Fibroblast of the aortic adventitia (primary cell): Measurements from ENCODE around the gene MFNG. TPM values are rescaled to one million over a fixed set of nuclear protein-coding genes. Genes with fewer than 3 reads are reported as not detected.
A peak's percentile ranks its signal among the peaks of the same experiment; 100 is the strongest.

Source experiments
- DNase-seq: peaks from one replicate; pipeline ENCODE4 v3.0.0-alpha.2; 2010; ENCODE audit warnings: low read depth
- H3K4me3 ChIP-seq: 2 replicates; pipeline ENCODE4 v1.5.1; 2011; ENCODE audit warnings: low read depth, mild to moderate bottlenecking, control low read depth, low read length, moderate library complexity
- CTCF ChIP-seq: IDR thresholded peaks from 2 replicates; pipeline ENCODE4 v1.5.1; 2011; ENCODE audit warnings: mild to moderate bottlenecking, low read length, control low read depth, inconsistent platforms; ENCODE audit not compliant: insufficient read depth
- total RNA-seq: library from RNA; depleted of rRNA; stranded (reverse); fragments of >200 nt; gene quantifications from 2 replicates; pipeline ENCODE4 v1.2.3, GENCODE V29; 2012; ENCODE audit warnings: low replicate concordance

MFNG gene
- total RNA-seq, 1 donor = 0.36 TPM

- TF ChIP-seq CTCF = no peak
- no peak for DNase-seq
- H3K4me3 ChIP-seq = no peak overlapping the region
Observed at GRCh38 chr22:37500745-37501609, 14.8 kb upstream of the MFNG start.

GRCh38 chr22:37499789-37500540 is 13.8 kb upstream of the MFNG start:
- no peak for TF ChIP-seq CTCF
- no peak for DNase-seq

GRCh38 chr22:37499027-37499707 is 13.0 kb upstream of the MFNG start:
- no peak for TF ChIP-seq CTCF
- H3K4me3 ChIP-seq = no peak overlapping the region
- no peak for DNase-seq

More at GRCh38 chr22:37499789-37500540, 13.8 kb upstream of the MFNG start:
- H3K4me3 ChIP-seq = no peak overlapping the region

- no peak for TF ChIP-seq CTCF
- DNase-seq = no peak
- H3K4me3 ChIP-seq = no peak overlapping the region
Observed at GRCh38 chr22:37498289-37498909, 12.2 kb upstream of the MFNG start.

- DNase-seq = peak; percentile 86
- no peak for TF ChIP-seq CTCF
Observed at GRCh38 chr22:37497062-37497599, 10.9 kb upstream of the MFNG start.

GRCh38 chr22:37496651-37497050 is 10.5 kb upstream of the MFNG start:
- DNase-seq = peak; percentile 22
- TF ChIP-seq CTCF = no peak
- H3K4me3 ChIP-seq = no peak overlapping the region

More at GRCh38 chr22:37497062-37497599, 10.9 kb upstream of the MFNG start:
- H3K4me3 ChIP-seq = no peak overlapping the region
